PC-9 (cell line): Measurements from ENCODE around the gene RAB18. TPM values are rescaled to one million over a fixed set of nuclear protein-coding genes. Genes with fewer than 3 reads are reported as not detected.

Source experiments
- BruUV-seq: library from RNA; stranded (reverse); fragments of 400-500 nt; replicated peaks from 2 replicates; lab custom pipeline; 2021; lab: Mats Ljungman, UMichigan
- CTCF ChIA-PET: fragments of 300-600 bp; sonication (Branson Sonifier 250); formaldehyde crosslinking; loops from one replicate; lab custom pipeline; 2022; ENCODE audit warnings: antibody characterized with exemption; lab: Charles Lee
- POLR2A ChIA-PET: fragments of 300-600 bp; sonication (Branson Sonifier 250); formaldehyde crosslinking; loops from one replicate; lab custom pipeline; 2022; ENCODE audit warnings: antibody characterized with exemption; ENCODE audit not compliant: unreplicated experiment; lab: Charles Lee
- DNase-seq, 2 experiments: peaks; one replicate each; pipeline versions ENCODE4 v3.0.0 to v3.0.0-alpha.2; 2015 to 2022; ENCODE audit warnings: mixed read lengths in 1 of 2
- H2AFZ ChIP-seq: fragments of 200-600 bp; sonication (generic); 2 replicates; pipeline ENCODE4 v1.8.1; 2017; ENCODE audit warnings: antibody characterized with exemption
- H3F3A ChIP-seq: fragments of 200-600 bp; sonication (generic); 2 replicates; pipeline ENCODE4 v1.8.1; 2017; ENCODE audit warnings: antibody characterized with exemption, mild to moderate bottlenecking, low read depth; ENCODE audit not compliant: insufficient read depth
- H3K27ac ChIP-seq: fragments of 200-600 bp; sonication (generic); 2 replicates; pipeline ENCODE4 v1.6.1; 2016; ENCODE audit warnings: mixed run types
- H3K27me3 ChIP-seq: fragments of 200-600 bp; sonication (generic); 2 replicates; pipeline ENCODE4 v1.6.1; 2016; ENCODE audit warnings: low read depth, mixed run types; ENCODE audit not compliant: insufficient read depth
- H3K36me3 ChIP-seq: fragments of 200-600 bp; sonication (generic); 2 replicates; pipeline ENCODE4 v1.6.1; 2016; ENCODE audit warnings: low read depth, mixed run types
- H3K4me1 ChIP-seq: fragments of 200-600 bp; sonication (generic); replicated peaks from 2 replicates; pipeline ENCODE4 v1.6.1; 2016; ENCODE audit warnings: mixed run types; ENCODE audit not compliant: insufficient read depth
- H3K4me2 ChIP-seq: fragments of 200-600 bp; sonication (generic); 2 replicates; pipeline ENCODE4 v1.6.1; 2017; ENCODE audit warnings: mixed run types
- H3K4me3 ChIP-seq: fragments of 200-600 bp; sonication (generic); 2 replicates; pipeline ENCODE4 v1.6.1; 2016; ENCODE audit warnings: mixed run types
- H3K79me2 ChIP-seq: fragments of 200-600 bp; sonication (generic); 2 replicates; pipeline ENCODE4 v1.6.1; 2017; ENCODE audit warnings: low read depth, mixed run types
- H3K9me2 ChIP-seq: fragments of 200-600 bp; sonication (generic); 2 replicates; pipeline ENCODE4 v1.8.1; 2017; ENCODE audit warnings: mild to moderate bottlenecking; ENCODE audit not compliant: insufficient read depth
- H3K9me3 ChIP-seq: fragments of 200-600 bp; sonication (generic); 2 replicates; pipeline ENCODE4 v1.8.1; 2016; ENCODE audit warnings: low read depth; ENCODE audit not compliant: insufficient read depth
- H4K20me1 ChIP-seq: fragments of 200-600 bp; sonication (generic); 2 replicates; pipeline ENCODE4 v1.8.1; 2017; ENCODE audit not compliant: insufficient read depth
- CTCF ChIP-seq: fragments of 200-600 bp; sonication (generic); conservative IDR thresholded peaks from 2 replicates; pipeline ENCODE4 v1.6.1; 2017; ENCODE audit warnings: mixed run types, antibody characterized with exemption, mild to moderate bottlenecking, moderate library complexity
- EZH2 ChIP-seq: fragments of 200-600 bp; sonication (generic); IDR thresholded peaks from 2 replicates; pipeline ENCODE4 v1.8.0; 2017; ENCODE audit warnings: antibody characterized with exemption, low read depth
- intact Hi-C: fragments of 100-400 bp; cut with micrococcal nuclease; formaldehyde crosslinking; loops from one replicate; pipeline ENCODE4 v1.10.0; 2022; ENCODE audit not compliant: unreplicated experiment
- total RNA-seq: library from RNA; stranded (reverse); gene quantifications from 2 replicates; pipeline ENCODE4 v1.2.3, GENCODE V29; 2021

Gene RAB18
- total RNA-seq, 1 experiment from 2014 or later, result 63.1 TPM

- CTCF ChIA-PET, result no interaction called here
- H3K79me2 ChIP-seq, result no peaks in the 10 kb centered on the region
- no peaks in the 10 kb centered on the region for H3K9me2 ChIP-seq
- intact Hi-C loops, result no loop called here
- no peaks in the 10 kb centered on the region for H4K20me1 ChIP-seq
- POLR2A ChIA-PET, result no interaction called here
- TF ChIP-seq CTCF, result no peak
- no peak for TF ChIP-seq EZH2
- no peak for DNase-seq
- no peak overlapping the region for H3K4me2 ChIP-seq
- H2AFZ ChIP-seq, result no peak overlapping the region
- H3K27me3 ChIP-seq, result no peaks in the 10 kb centered on the region
- no peaks in the 10 kb centered on the region for H3K4me1 ChIP-seq
- H3K27ac ChIP-seq, result no peak overlapping the region
- no peak overlapping the region for H3K4me3 ChIP-seq
- no peaks in the 10 kb centered on the region for H3K36me3 ChIP-seq
- H3K9me3 ChIP-seq, result no peaks in the 10 kb centered on the region
- BruUV-seq, result no TSS peak
- H3F3A ChIP-seq, result no peaks in the 10 kb centered on the region
Observed at GRCh38 chr10:27542812-27543211, 38.7 kb downstream of the RAB18 start.

GRCh38 chr10:27547047-27547446 lies 42.9 kb downstream of the RAB18 start:
- no peak overlapping the region for H3K4me3 ChIP-seq
- no peaks in the 10 kb centered on the region for H3K79me2 ChIP-seq
- H3K27ac ChIP-seq, result no peak overlapping the region
- no peak for DNase-seq
- no peaks in the 10 kb centered on the region for H3F3A ChIP-seq
- intact Hi-C loops, result no loop called here
- CTCF ChIA-PET, result no interaction called here
- no TSS peak for BruUV-seq
- POLR2A ChIA-PET, result no interaction called here
- H3K4me1 ChIP-seq, result no peaks in the 10 kb centered on the region
- no peaks in the 10 kb centered on the region for H3K36me3 ChIP-seq
- no peaks in the 10 kb centered on the region for H4K20me1 ChIP-seq
- no peaks in the 10 kb centered on the region for H3K27me3 ChIP-seq
- no peak overlapping the region for H3K4me2 ChIP-seq
- no peak overlapping the region for H2AFZ ChIP-seq
- TF ChIP-seq CTCF (no peak), EZH2 (no peak)
- no peaks in the 10 kb centered on the region for H3K9me3 ChIP-seq
- no peaks in the 10 kb centered on the region for H3K9me2 ChIP-seq

GRCh38 chr10:27547482-27547881 lies 43.4 kb downstream of the RAB18 start:
- DNase-seq, result no peak
- Histone ChIP-seq H3K9me3 (no peaks in the 10 kb centered on the region), H3K27me3 (no peaks in the 10 kb centered on the region), H2AFZ (no peak overlapping the region), H3K79me2 (no peaks in the 10 kb centered on the region), H3K4me1 (no peaks in the 10 kb centered on the region), H3K36me3 (no peaks in the 10 kb centered on the region), H3K4me3 (no peak overlapping the region), H4K20me1 (no peaks in the 10 kb centered on the region), H3K27ac (no peak overlapping the region), H3F3A (no peaks in the 10 kb centered on the region), H3K4me2 (no peak overlapping the region), H3K9me2 (no peaks in the 10 kb centered on the region)
- POLR2A ChIA-PET, result no interaction called here
- CTCF ChIA-PET, result no interaction called here
- no peak for TF ChIP-seq CTCF
- TF ChIP-seq EZH2, result no peak
- intact Hi-C loops, result no loop called here
- BruUV-seq, result no TSS peak
